ENCODE results near the gene PRKG1.

The PRKG1 gene

GRCh38 chr10:52031771-52032170, 957.5 kb downstream of the PRKG1 start:
- no peak for TF ChIP-seq CREB1 (IDR thresholded peaks at IDR 0.05; ENCODE audit: low read depth)
- TF ChIP-seq FOXM1 (IDR thresholded peaks at IDR 0.05; ENCODE audit: borderline replicate concordance, low read depth), result no peak
- TF ChIP-seq ZBTB7A (IDR thresholded peaks at IDR 0.05; ENCODE audit: low read depth), result no peak
- TF ChIP-seq USF1 (IDR thresholded peaks at IDR 0.05), result no peak

- TF ChIP-seq ZBTB7A (IDR thresholded peaks at IDR 0.05; ENCODE audit: low read depth), result no peak
- TF ChIP-seq EGR1 (IDR thresholded peaks at IDR 0.05), result no peak
- TF ChIP-seq YY1 (IDR thresholded peaks at IDR 0.05; ENCODE audit: low read depth), result no peak
- no peak for TF ChIP-seq RAD21 (IDR thresholded peaks at IDR 0.05; ENCODE audit: low read depth)
- no peak for TF ChIP-seq TAF1 (IDR thresholded peaks at IDR 0.05; ENCODE audit: low read depth)
- TF ChIP-seq CREB1 (IDR thresholded peaks at IDR 0.05; ENCODE audit: low read depth), result no peak
- no peak for TF ChIP-seq USF1 (IDR thresholded peaks at IDR 0.05)
- TF ChIP-seq REST (IDR thresholded peaks at IDR 0.05; ENCODE audit: low read depth), result no peak
- TF ChIP-seq NFIC (IDR thresholded peaks at IDR 0.05), result no peak
- no peak for TF ChIP-seq FOXM1 (IDR thresholded peaks at IDR 0.05; ENCODE audit: borderline replicate concordance, low read depth)
Measured at GRCh38 chr10:52032681-52033629, 958.7 kb downstream of the PRKG1 start.

- TF ChIP-seq TAF1 (IDR thresholded peaks at IDR 0.05; ENCODE audit: low read depth) (no peak), USF1 (IDR thresholded peaks at IDR 0.05) (no peak), TCF12 (IDR thresholded peaks at IDR 0.05; ENCODE audit: low read depth) (no peak), MAX (IDR thresholded peaks at IDR 0.05) (no peak), RAD21 (IDR thresholded peaks at IDR 0.05; ENCODE audit: low read depth) (no peak), EGR1 (IDR thresholded peaks at IDR 0.05) (no peak), YY1 (IDR thresholded peaks at IDR 0.05; ENCODE audit: low read depth) (no peak), ZBTB7A (IDR thresholded peaks at IDR 0.05; ENCODE audit: low read depth) (no peak), CEBPB (IDR thresholded peaks at IDR 0.05) (no peak), EP300 (IDR thresholded peaks at IDR 0.05; ENCODE audit: borderline replicate concordance) (no peak)
Measured at GRCh38 chr10:52040486-52040885, 966.2 kb downstream of the PRKG1 start.

- no peak for TF ChIP-seq YY1 (IDR thresholded peaks at IDR 0.05; ENCODE audit: low read depth)
Measured at GRCh38 chr10:52043811-52044210, 969.5 kb downstream of the PRKG1 start.

- TF ChIP-seq NFIC (IDR thresholded peaks at IDR 0.05) (no peak), EGR1 (IDR thresholded peaks at IDR 0.05) (no peak)
Measured at GRCh38 chr10:52048051-52048450, 973.8 kb downstream of the PRKG1 start.

GRCh38 chr10:52050429-52051047, 976.3 kb downstream of the PRKG1 start:
- TF ChIP-seq YY1 (IDR thresholded peaks at IDR 0.05; ENCODE audit: low read depth) (no peak), TEAD4 (IDR thresholded peaks at IDR 0.05) (no peak), CREB1 (IDR thresholded peaks at IDR 0.05; ENCODE audit: low read depth) (no peak), MAX (IDR thresholded peaks at IDR 0.05) (no peak), USF1 (IDR thresholded peaks at IDR 0.05) (no peak), FOXM1 (IDR thresholded peaks at IDR 0.05; ENCODE audit: borderline replicate concordance, low read depth) (no peak), ZBTB7A (IDR thresholded peaks at IDR 0.05; ENCODE audit: low read depth) (no peak), EP300 (IDR thresholded peaks at IDR 0.05; ENCODE audit: borderline replicate concordance) (no peak), CEBPB (IDR thresholded peaks at IDR 0.05) (no peak), TCF12 (IDR thresholded peaks at IDR 0.05; ENCODE audit: low read depth) (no peak), REST (IDR thresholded peaks at IDR 0.05; ENCODE audit: low read depth) (no peak), NFIC (IDR thresholded peaks at IDR 0.05) (no peak)

All from Ishikawa (cell line).